GM12878 (cell line): ENCODE results near the gene MAML2. TPM values are rescaled to one million over a fixed set of nuclear protein-coding genes. Genes with fewer than 3 reads are reported as not detected.

Experiments used
- ATAC-seq: fragments of 200-7000 bp; cut with Tn5 transposase; 3 replicates; pipeline ENCODE4 v1.9.1; 2020; ENCODE audit warnings: mild to moderate bottlenecking, moderate library complexity
- BruUV-seq: library from RNA; stranded (reverse); fragments of 400-500 nt; replicated peaks from 2 replicates; lab custom pipeline; 2021; lab: Mats Ljungman, UMichigan
- CTCF ChIA-PET: fragments of 300-600 bp; sonication (Branson Sonifier 250); formaldehyde crosslinking; extraction: SDS; loops from one replicate; lab custom pipeline; 2021; ENCODE audit warnings: inconsistent platforms; lab: Yijun Ruan, JAX
- POLR2A ChIA-PET: fragments of 350-600 bp; formaldehyde crosslinking; extraction: SDS; loops from one replicate; lab custom pipeline; 2021; ENCODE audit warnings: inconsistent platforms; lab: Charles Lee
- RAD21 ChIA-PET: fragments of 300-600 bp; sonication (Branson Sonifier 250); formaldehyde crosslinking; loops from one replicate; lab custom pipeline; 2023; ENCODE audit warnings: antibody characterized with exemption; ENCODE audit not compliant: unreplicated experiment; lab: Charles Lee
- SMC1A ChIA-PET: fragments of 300-600 bp; sonication (Branson Sonifier 250); formaldehyde crosslinking; loops from one replicate; lab custom pipeline; 2023; ENCODE audit not compliant: unreplicated experiment, uncharacterized antibody; lab: Charles Lee
- DNase-seq: peaks from one replicate; pipeline ENCODE4 v3.0.0-alpha.2; 2011; ENCODE audit warnings: low read depth, low spot score
- FAIRE-seq: peaks from 3 replicates; lab custom pipeline; 2011; peaks lifted over from hg19 to GRCh38; lab: Jason Lieb, UNC
- H2AFZ ChIP-seq: 2 replicates; pipeline ENCODE4 v1.6.0; 2011; ENCODE audit warnings: low read depth, low read length, control low read depth; ENCODE audit not compliant: control insufficient read depth
- H3K27ac ChIP-seq: 2 replicates; pipeline ENCODE4 v1.5.1; 2011; ENCODE audit warnings: control low read depth; ENCODE audit not compliant: control insufficient read depth, insufficient read depth
- H3K27me3 ChIP-seq, 2 experiments: replicated peaks in 1 of 2; 2 replicates each; pipeline versions ENCODE4 v1.6.0 to v1.6.1; 2011; ENCODE audit warnings: low read length in 1 of 2; ENCODE audit not compliant: control insufficient read depth in 2 of 2, insufficient read depth in 2 of 2
- H3K36me3 ChIP-seq, 2 experiments: 2 replicates each; pipeline ENCODE4 v1.5.1; 2011; ENCODE audit warnings: low read length in 1 of 2; ENCODE audit not compliant: control insufficient read depth in 2 of 2, insufficient read depth in 2 of 2
- H3K4me1 ChIP-seq: 2 replicates; pipeline ENCODE4 v1.6.1; 2011; ENCODE audit warnings: mild to moderate bottlenecking, low read length, moderate library complexity, mixed read lengths; ENCODE audit not compliant: control insufficient read depth, insufficient read depth
- H3K4me2 ChIP-seq: 2 replicates; pipeline ENCODE4 v1.6.0; 2011; ENCODE audit warnings: control low read depth; ENCODE audit not compliant: control insufficient read depth, insufficient read depth
- H3K4me3 ChIP-seq: fragments of 200-600 bp; sonication (generic); 2 replicates; pipeline ENCODE4 v1.5.1; 2016
- H3K79me2 ChIP-seq: 2 replicates; pipeline ENCODE4 v1.6.0; 2011; ENCODE audit warnings: low read length; ENCODE audit not compliant: control insufficient read depth, insufficient read depth
- H3K9ac ChIP-seq: 2 replicates; pipeline ENCODE4 v1.8.0; 2011; ENCODE audit warnings: low read length, control low read depth, mixed read lengths; ENCODE audit not compliant: control insufficient read depth, insufficient read depth
- H3K9me3 ChIP-seq: replicated peaks from 3 replicates; pipeline ENCODE4 v1.5.1; 2011; ENCODE audit warnings: mild to moderate bottlenecking, low read length; ENCODE audit not compliant: control insufficient read depth, insufficient read depth
- H4K20me1 ChIP-seq: 2 replicates; pipeline ENCODE4 v1.6.0; 2011; ENCODE audit not compliant: control insufficient read depth, insufficient read depth
- CTCF ChIP-seq, 3 experiments: IDR thresholded peaks in 2 of 3; conservative IDR thresholded peaks in 1 of 3; 2 replicates each; pipeline ENCODE4 v1.5.1; 2011; ENCODE audit warnings: low read depth in 3 of 3, low read length in 3 of 3, mild to moderate bottlenecking in 3 of 3, control low read depth in 2 of 3, moderate library complexity in 2 of 3, inconsistent platforms in 1 of 3, mixed read lengths in 1 of 3; ENCODE audit not compliant: control insufficient read depth in 2 of 3, insufficient read depth in 1 of 3; ENCODE audit errors: extremely low read depth in 1 of 3
- IKZF2 ChIP-seq, 2 experiments: fragments of 450-650 bp; IDR thresholded peaks; 2 replicates each; pipeline ENCODE4 v1.6.1; 2017; ENCODE audit warnings: mild to moderate bottlenecking in 2 of 2, moderate library complexity in 2 of 2
- NFYB ChIP-seq: IDR thresholded peaks from 2 replicates; pipeline ENCODE4 v1.6.1; 2011; ENCODE audit warnings: low read depth, mild to moderate bottlenecking, low read length, improper control_type of control experiment, moderate library complexity; ENCODE audit not compliant: insufficient read depth
- POLR2A ChIP-seq: IDR thresholded peaks from 2 replicates; pipeline ENCODE4 v1.6.1; 2011; ENCODE audit warnings: low read depth, mild to moderate bottlenecking, low read length
- RAD21 ChIP-seq: IDR thresholded peaks from 2 replicates; pipeline ENCODE4 v1.6.1; 2011; ENCODE audit warnings: mild to moderate bottlenecking, low read depth, low read length, moderate library complexity; ENCODE audit not compliant: insufficient read depth
- SRF ChIP-seq, 2 experiments: IDR thresholded peaks; 2 replicates each; pipeline ENCODE4 v1.6.1; 2011; ENCODE audit warnings: low read depth in 2 of 2, low read length in 2 of 2, mild to moderate bottlenecking in 1 of 2, moderate library complexity in 1 of 2
- TCF12 ChIP-seq: IDR thresholded peaks from 2 replicates; pipeline ENCODE4 v1.6.1; 2011; ENCODE audit warnings: low read depth, mild to moderate bottlenecking, low read length
- WRNIP1 ChIP-seq: IDR thresholded peaks from 2 replicates; pipeline ENCODE4 v1.6.1; 2011; ENCODE audit warnings: low read depth, low read length, improper control_type of control experiment, borderline replicate concordance
- ZNF687 ChIP-seq: fragments of 450-650 bp; IDR thresholded peaks from 2 replicates; pipeline ENCODE4 v1.6.1; 2017; ENCODE audit warnings: mild to moderate bottlenecking, moderate library complexity
- WGBS: methylation state at CpG from one replicate; pipeline ENCODE4 v1.1.6; 2016; ENCODE audit warnings: low lambda C conversion rate; ENCODE audit not compliant: insufficient replicate concordance, insufficient coverage; ENCODE audit errors: missing lambda C conversion rate; 5-methylcytosine and 5-hydroxymethylcytosine counted together
- in situ Hi-C: fragments of 300-500 bp; cut with MboI; formaldehyde crosslinking; loops from 9 replicates; pipeline ENCODE4 v1.14.3; 2018; ENCODE audit warnings: mixed read lengths
- intact Hi-C: fragments of 100-400 bp; cut with micrococcal nuclease; formaldehyde crosslinking; loops from one replicate; pipeline ENCODE4 v1.14.2; 2022; ENCODE audit not compliant: unreplicated experiment
- polyA plus RNA-seq, 11 experiments: library from polyadenylated mRNA; depleted of rRNA in 4 of 11; unstranded in 6 of 11; stranded (reverse) in 5 of 11; fragments of >200 nt; fragmentation: Nextera tagmentation in 4 of 11; fragmentation: Illumina TruSeq in 1 of 11; extraction: Ambion mirVana in 4 of 11; extraction: Trizol in 1 of 11; gene quantifications; 1 replicate in 1 of 11; 2 replicates in 10 of 11; pipeline versions ENCODE4 v1.2.1 to v1.2.3, GENCODE V29; 2011 to 2016; ENCODE audit warnings: inconsistent platforms in 2 of 11, missing spikeins in 2 of 11, low read depth in 1 of 11
- total RNA-seq, 4 experiments: library from RNA; depleted of rRNA in 3 of 4; stranded (reverse); fragments of >200 nt in 3 of 4; fragmentation: Illumina TruSeq in 1 of 4; extraction: Trizol in 1 of 4; gene quantifications; 2 replicates each; pipeline versions ENCODE4 v1.2.1 to v1.2.3, GENCODE V29; 2013 to 2021
- TF ChIP-seq, protein P1 (sequence below): IDR thresholded peaks from 2 replicates; pipeline ENCODE4 v1.6.1; 2012; ENCODE audit warnings: improper control_type of control experiment, low read depth, low read length; ENCODE audit not compliant: insufficient replicate concordance

MAML2 gene
- total and polyA plus RNA-seq, 10 of the 15 experiments (the other 5 are each of a cell fraction or from before 2014, with no cell fraction given) = 2.5 to 15.1 (median 12.0) TPM

DNA sequence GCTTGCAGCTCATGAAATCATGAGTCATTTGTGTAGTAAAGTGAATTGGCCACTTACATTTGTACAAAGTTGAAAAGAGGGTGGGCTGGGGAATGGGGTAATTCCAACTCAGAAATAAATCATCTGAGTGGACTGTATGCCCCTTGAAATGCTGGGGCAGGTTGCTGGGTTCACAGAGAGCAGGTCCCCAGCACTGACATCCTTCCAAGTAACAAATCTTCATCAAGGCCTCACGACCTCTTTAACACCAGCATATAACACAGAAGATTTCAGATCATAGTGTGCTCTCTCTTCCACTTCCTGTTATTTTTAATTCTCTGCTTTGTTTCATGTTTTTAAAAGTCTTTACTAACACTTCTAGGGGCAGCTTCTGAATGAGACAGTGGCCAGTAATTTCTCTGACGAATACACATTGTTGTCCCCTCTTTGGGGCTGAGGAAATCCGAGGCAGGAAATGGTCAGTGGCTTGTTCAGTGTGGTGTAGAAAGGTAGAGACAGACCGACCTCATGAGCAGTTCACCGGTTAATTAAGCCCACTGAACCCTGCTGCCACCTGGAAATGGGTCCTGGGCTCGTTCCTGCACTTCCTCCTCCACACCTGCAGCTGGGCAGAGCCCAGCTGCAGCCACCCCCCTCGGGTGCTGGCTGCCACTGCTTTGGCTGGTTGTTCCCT is 127.7 kb downstream of the MAML2 start:
- Histone ChIP-seq H3K9me3 (no peaks in the 10 kb centered on the region), H3K4me3 (peak overlapping the region; percentile 18; the same call in 1 of the 2 replicates), H3K4me2 (peak overlapping the region; percentile 64), H3K27me3 (no peaks in the 10 kb centered on the region), H3K36me3 (no peaks in the 10 kb centered on the region), H4K20me1 (no peaks in the 10 kb centered on the region), H3K27ac (peak overlapping the region; percentile 77), H2AFZ (peak overlapping the region; percentile 75), H3K9ac (peak overlapping the region; percentile 33; the same call in 1 of the 2 replicates), H3K79me2 (peaks cover 22% of the 10 kb centered on the region), H3K4me1 (peaks cover 38% of the 10 kb centered on the region)
- under 1% methylated on average over 7 of the region's 7 CpGs for WGBS
- intact Hi-C loops = loop anchor here (1.0 to 10.0 kb wide), 2 partner anchors 30 to 290 kb away; partner anchors contain the start of gene MTMR2
- ATAC-seq (peak; percentile 91), FAIRE-seq (peak; percentile 44), DNase-seq (peak; percentile 72)
- ChIA-PET CTCF (interaction anchor here (0.7 to 3.0 kb wide), 9 partner anchors 10 to 203 kb away, joined by 3 to 17 read pairs (median 5); partner anchors contain the start of gene MAML2), RAD21 (interaction anchor here (0.7 to 3.1 kb wide), 15 partner anchors 15 to 179 kb away, joined by 3 to 21 read pairs (median 4); partner anchors contain the start of gene MAML2), POLR2A (interaction anchor here (0.6 to 1.6 kb wide), 6 partner anchors 15 to 450 kb away, joined by 3 to 4 read pairs (median 3); no protein-coding TSS in a partner anchor), SMC1A (interaction anchor here (0.7 to 3.5 kb wide), 20 partner anchors 9 to 163 kb away, joined by 3 to 18 read pairs (median 4); partner anchors contain the start of gene MAML2)
- BruUV-seq = no TSS peak
- in situ Hi-C loops = no loop called here
- TF ChIP-seq CTCF (IDR thresholded peaks at IDR 0.05 in 2 of 3, conservative IDR thresholded peaks at IDR 0.05 in 1 of 3; ENCODE audit: control insufficient read depth in 2 of 3, extremely low read depth in 1 of 3, insufficient read depth in 1 of 3, low read depth in 3 of 3, low read length in 3 of 3) (no peak), WRNIP1 (no peak), IKZF2 (IDR thresholded peaks at IDR 0.05) (peak in 1 of 2 experiments; percentile 45), TCF12 (peak; percentile 97), POLR2A (no peak), NFYB (no peak), RAD21 (no peak), SRF (IDR thresholded peaks at IDR 0.05; ENCODE audit: low read depth in 2 of 2, low read length in 2 of 2) (no peak), ZNF687 (no peak)
- TF ChIP-seq, protein P1, sequence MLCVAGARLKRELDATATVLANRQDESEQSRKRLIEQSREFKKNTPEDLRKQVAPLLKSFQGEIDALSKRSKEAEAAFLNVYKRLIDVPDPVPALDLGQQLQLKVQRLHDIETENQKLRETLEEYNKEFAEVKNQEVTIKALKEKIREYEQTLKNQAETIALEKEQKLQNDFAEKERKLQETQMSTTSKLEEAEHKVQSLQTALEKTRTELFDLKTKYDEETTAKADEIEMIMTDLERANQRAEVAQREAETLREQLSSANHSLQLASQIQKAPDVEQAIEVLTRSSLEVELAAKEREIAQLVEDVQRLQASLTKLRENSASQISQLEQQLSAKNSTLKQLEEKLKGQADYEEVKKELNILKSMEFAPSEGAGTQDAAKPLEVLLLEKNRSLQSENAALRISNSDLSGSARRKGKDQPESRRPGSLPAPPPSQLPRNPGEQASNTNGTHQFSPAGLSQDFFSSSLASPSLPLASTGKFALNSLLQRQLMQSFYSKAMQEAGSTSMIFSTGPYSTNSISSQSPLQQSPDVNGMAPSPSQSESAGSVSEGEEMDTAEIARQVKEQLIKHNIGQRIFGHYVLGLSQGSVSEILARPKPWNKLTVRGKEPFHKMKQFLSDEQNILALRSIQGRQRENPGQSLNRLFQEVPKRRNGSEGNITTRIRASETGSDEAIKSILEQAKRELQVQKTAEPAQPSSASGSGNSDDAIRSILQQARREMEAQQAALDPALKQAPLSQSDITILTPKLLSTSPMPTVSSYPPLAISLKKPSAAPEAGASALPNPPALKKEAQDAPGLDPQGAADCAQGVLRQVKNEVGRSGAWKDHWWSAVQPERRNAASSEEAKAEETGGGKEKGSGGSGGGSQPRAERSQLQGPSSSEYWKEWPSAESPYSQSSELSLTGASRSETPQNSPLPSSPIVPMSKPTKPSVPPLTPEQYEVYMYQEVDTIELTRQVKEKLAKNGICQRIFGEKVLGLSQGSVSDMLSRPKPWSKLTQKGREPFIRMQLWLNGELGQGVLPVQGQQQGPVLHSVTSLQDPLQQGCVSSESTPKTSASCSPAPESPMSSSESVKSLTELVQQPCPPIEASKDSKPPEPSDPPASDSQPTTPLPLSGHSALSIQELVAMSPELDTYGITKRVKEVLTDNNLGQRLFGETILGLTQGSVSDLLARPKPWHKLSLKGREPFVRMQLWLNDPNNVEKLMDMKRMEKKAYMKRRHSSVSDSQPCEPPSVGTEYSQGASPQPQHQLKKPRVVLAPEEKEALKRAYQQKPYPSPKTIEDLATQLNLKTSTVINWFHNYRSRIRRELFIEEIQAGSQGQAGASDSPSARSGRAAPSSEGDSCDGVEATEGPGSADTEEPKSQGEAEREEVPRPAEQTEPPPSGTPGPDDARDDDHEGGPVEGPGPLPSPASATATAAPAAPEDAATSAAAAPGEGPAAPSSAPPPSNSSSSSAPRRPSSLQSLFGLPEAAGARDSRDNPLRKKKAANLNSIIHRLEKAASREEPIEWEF = no peak
